HFFc6 (cell line): Measurements from ENCODE around the gene GDAP2. TPM values are rescaled to one million over a fixed set of nuclear protein-coding genes. Genes with fewer than 3 reads are reported as not detected.
A peak's percentile ranks its signal among the peaks of the same experiment; 100 is the strongest.

Experiments
- DNase-seq: peaks from one replicate; pipeline ENCODE4 v3.0.0-alpha.2; 2018
- H3K27ac Mint-ChIP-seq: 2 replicates; pipeline ENCODE4 v1.8.0; 2020; ENCODE audit warnings: mild to moderate bottlenecking, mixed read lengths
- H3K27me3 Mint-ChIP-seq: 2 replicates; pipeline ENCODE4 v1.8.0; 2021; ENCODE audit warnings: mild to moderate bottlenecking, moderate library complexity, mixed read lengths; ENCODE audit not compliant: insufficient read depth
- H3K36me3 Mint-ChIP-seq: 2 replicates; pipeline ENCODE4 v1.8.0; 2021; ENCODE audit warnings: low read depth, mixed read lengths
- H3K4me1 Mint-ChIP-seq: 2 replicates; pipeline ENCODE4 v1.8.0; 2020; ENCODE audit warnings: low read depth, mixed read lengths
- H3K4me3 Mint-ChIP-seq: 2 replicates; pipeline ENCODE4 v1.8.0; 2020; ENCODE audit warnings: mild to moderate bottlenecking, moderate library complexity, mixed read lengths
- H3K9me3 Mint-ChIP-seq: 2 replicates; pipeline ENCODE4 v1.8.0; 2020; ENCODE audit warnings: mild to moderate bottlenecking, mixed read lengths
- total RNA-seq, 6 experiments: library from RNA; stranded (reverse); fragmentation: NEBNext Ultra II Directional; extraction: Animal tissue kit (Norgen Biotek cat#: 25700); gene quantifications; 2 replicates in 1 of 6; 3 replicates in 5 of 6; pipeline ENCODE4 v1.2.3, GENCODE V29; 2021
- TF ChIP-seq, protein P1 (sequence below): fragments of 200-600 bp; sonication (generic); IDR thresholded peaks from 2 replicates; pipeline ENCODE4 v1.5.0; 2021; ENCODE audit warnings: antibody characterized with exemption, mild to moderate bottlenecking

GDAP2 gene
- total RNA-seq, 6 experiments from 2014 or later, result 21.6 to 29.8 (median 27.1) TPM

DNA sequence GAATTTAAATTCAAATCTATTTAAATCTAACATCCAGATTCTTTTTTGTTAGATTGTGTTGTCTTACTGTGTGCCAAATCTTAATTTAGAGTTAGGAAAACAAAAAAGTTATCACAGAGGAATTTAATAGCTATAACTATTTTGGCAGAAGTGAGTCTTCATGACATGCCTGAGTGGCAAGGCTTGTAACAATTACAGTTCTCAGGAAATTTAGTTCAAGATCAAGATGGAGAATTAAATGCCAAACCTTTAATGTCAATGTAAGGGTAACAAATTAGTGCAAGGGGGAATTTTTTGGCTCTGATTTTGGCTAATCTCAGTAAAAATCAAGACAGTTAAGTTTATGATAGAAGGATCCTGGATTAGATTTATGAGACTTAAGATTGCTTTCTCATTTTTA is 58.4 kb downstream of the GDAP2 start:
- peaks cover 81% of the 10 kb centered on the region for H3K36me3 Mint-ChIP-seq
- H3K9me3 Mint-ChIP-seq, result peaks cover 22% of the 10 kb centered on the region
- H3K27ac Mint-ChIP-seq, result no peak overlapping the region
- H3K27me3 Mint-ChIP-seq, result no peaks in the 10 kb centered on the region
- H3K4me1 Mint-ChIP-seq, result no peaks in the 10 kb centered on the region
- DNase-seq, result no peak
- H3K4me3 Mint-ChIP-seq, result no peak overlapping the region
- TF ChIP-seq, protein P1, sequence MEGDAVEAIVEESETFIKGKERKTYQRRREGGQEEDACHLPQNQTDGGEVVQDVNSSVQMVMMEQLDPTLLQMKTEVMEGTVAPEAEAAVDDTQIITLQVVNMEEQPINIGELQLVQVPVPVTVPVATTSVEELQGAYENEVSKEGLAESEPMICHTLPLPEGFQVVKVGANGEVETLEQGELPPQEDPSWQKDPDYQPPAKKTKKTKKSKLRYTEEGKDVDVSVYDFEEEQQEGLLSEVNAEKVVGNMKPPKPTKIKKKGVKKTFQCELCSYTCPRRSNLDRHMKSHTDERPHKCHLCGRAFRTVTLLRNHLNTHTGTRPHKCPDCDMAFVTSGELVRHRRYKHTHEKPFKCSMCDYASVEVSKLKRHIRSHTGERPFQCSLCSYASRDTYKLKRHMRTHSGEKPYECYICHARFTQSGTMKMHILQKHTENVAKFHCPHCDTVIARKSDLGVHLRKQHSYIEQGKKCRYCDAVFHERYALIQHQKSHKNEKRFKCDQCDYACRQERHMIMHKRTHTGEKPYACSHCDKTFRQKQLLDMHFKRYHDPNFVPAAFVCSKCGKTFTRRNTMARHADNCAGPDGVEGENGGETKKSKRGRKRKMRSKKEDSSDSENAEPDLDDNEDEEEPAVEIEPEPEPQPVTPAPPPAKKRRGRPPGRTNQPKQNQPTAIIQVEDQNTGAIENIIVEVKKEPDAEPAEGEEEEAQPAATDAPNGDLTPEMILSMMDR, result no peak

DNA sequence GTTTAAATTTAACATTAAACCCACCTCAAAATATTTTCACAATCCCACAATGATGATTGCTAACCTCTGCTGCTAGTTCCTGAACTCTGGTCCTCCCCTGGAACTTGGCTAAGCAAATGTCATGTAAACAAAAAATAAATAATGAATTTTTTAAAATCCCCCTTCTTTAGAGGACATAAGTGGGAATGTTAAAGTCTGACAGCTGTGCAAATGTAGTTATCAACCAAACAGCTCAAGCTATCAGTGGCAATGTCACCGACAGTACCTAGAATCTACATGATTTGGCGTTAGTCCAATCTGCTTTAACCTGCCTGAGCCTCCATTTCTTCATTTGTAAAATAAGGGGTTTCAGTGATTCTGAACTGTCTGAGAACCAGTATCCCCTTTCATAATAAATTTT is 67.7 kb downstream of the GDAP2 start:
- Mint-ChIP-seq H3K36me3 (peaks cover 21% of the 10 kb centered on the region), H3K9me3 (no peaks in the 10 kb centered on the region), H3K4me1 (peaks cover 22% of the 10 kb centered on the region), H3K27ac (no peak overlapping the region), H3K4me3 (no peak overlapping the region), H3K27me3 (no peaks in the 10 kb centered on the region)
- TF ChIP-seq, protein P1, result no peak
- DNase-seq, result no peak

DNA sequence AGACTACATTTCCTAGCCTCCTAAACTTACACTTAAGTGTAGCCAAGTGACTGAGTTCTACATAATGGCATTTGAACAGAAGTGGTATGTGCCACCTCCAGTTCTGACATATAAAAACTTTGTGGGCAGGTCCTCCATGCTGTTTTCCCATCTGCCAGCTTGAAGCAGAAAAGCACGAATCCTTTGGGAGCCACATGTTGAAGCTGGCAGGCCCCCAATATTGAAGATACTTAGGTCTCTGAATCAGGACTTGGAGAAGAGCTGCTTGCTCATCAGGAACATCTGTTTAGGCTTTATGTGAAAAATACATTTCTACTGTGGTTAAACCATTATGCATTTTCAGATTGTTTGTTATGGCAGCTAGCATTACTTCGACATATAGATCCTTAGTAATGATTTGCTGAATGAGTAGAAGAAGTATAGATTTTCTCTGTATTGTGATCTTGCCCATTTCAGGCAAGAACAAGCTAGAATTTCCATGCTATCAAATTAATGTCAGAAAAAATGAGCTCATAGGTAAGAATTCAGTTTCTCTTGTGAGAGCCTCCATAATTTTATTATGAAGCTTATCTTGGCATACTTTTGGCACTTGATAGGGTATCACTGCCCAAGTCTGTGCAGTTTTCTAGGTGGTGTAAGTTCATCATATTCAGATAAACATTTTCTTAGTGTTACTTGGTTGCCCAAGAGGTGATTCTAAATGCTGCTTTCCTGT is 68.4 kb downstream of the GDAP2 start:
- Mint-ChIP-seq H3K9me3 (no peaks in the 10 kb centered on the region), H3K27me3 (no peaks in the 10 kb centered on the region), H3K36me3 (peaks cover 17% of the 10 kb centered on the region), H3K27ac (no peak overlapping the region), H3K4me1 (peaks cover 22% of the 10 kb centered on the region), H3K4me3 (no peak overlapping the region)
- DNase-seq, result peak; percentile 22
- TF ChIP-seq, protein P1, result no peak

DNA sequence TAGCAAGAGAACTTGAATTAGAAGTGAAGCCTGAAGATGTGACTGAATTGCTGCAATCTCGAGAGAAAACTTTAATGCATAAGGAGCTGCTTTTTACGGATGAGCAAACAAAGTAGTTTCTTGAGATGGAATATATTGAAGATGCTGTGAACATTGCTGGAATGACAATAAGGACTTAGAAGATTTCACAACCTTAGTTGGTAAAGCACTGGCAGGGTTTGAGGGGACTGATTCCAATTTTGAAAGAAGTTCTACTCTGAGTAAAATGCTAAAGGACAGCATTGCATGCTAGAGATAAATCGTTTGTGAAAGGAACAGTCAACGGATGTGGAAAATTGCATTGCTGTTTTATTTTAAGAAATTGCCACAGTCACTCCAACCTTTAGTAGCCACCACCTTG is 69.5 kb downstream of the GDAP2 start:
- Mint-ChIP-seq H3K4me3 (no peak overlapping the region), H3K27ac (no peak overlapping the region), H3K27me3 (no peaks in the 10 kb centered on the region), H3K36me3 (peaks cover 9% of the 10 kb centered on the region; the same call in 1 of the 2 replicates), H3K4me1 (peaks cover 22% of the 10 kb centered on the region), H3K9me3 (no peaks in the 10 kb centered on the region)
- DNase-seq, result no peak
- TF ChIP-seq, protein P1, result no peak

DNA sequence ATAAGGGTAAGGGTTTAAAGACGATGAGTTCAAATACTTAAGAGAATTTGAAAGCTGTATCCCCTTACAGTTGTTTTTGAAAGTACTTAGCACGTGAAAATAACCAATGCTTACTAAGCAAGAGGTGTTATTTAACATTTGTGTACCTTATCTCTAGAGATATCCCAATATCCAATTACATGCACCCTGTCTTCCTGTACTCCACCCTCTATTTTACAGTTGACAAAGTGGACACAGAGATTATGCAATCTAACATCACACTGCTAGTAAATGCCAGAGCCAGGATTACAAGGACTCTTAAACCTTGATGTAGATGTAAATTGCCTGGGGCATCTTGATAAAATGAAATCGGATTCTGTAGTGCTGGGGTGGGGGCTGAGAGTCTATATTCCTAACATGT is 72.0 kb downstream of the GDAP2 start:
- Mint-ChIP-seq H3K4me1 (peaks cover 22% of the 10 kb centered on the region), H3K27me3 (no peaks in the 10 kb centered on the region), H3K27ac (no peak overlapping the region), H3K4me3 (no peak overlapping the region), H3K36me3 (peaks cover 9% of the 10 kb centered on the region; the same call in 1 of the 2 replicates), H3K9me3 (no peaks in the 10 kb centered on the region)
- TF ChIP-seq, protein P1, result no peak
- no peak for DNase-seq
